Stimulated activated naive CD8-positive, alpha-beta T cell treated with anti-CD3 and anti-CD28 coated beads, Interleukin-15, amount 100 ng/mL, for 72 hours (primary cell): ENCODE results near the gene GOSR1.
A peak's percentile ranks its signal among the peaks of the same experiment; 100 is the strongest.

Experiments used
- ATAC-seq: fragments of 150-1000 bp; cut with Tn5 transposase; 2 replicates; pipeline ENCODE4 v1.10.0; 2021; ENCODE audit warnings: mild to moderate bottlenecking, moderate library complexity
- DNase-seq, 2 donors: peaks; one replicate each; pipeline ENCODE4 v3.0.0; 2021 to 2022
- H3K27ac Mint-ChIP-seq, 2 donors: one replicate each; pipeline ENCODE4 v1.8.0; 2022; ENCODE audit warnings: mild to moderate bottlenecking in 2 of 2, mixed read lengths in 2 of 2, moderate library complexity in 2 of 2
- H3K27me3 Mint-ChIP-seq: one replicate; pipeline ENCODE4 v1.8.0; 2022; ENCODE audit warnings: mixed read lengths
- H3K4me1 Mint-ChIP-seq: one replicate; pipeline ENCODE4 v1.8.0; 2022; ENCODE audit warnings: mild to moderate bottlenecking, mixed read lengths
- H3K4me3 Mint-ChIP-seq, 2 donors: one replicate each; pipeline ENCODE4 v1.8.0; 2022; ENCODE audit warnings: mild to moderate bottlenecking in 2 of 2, mixed read lengths in 2 of 2, moderate library complexity in 1 of 2
- H3K9me3 Mint-ChIP-seq, 2 donors: one replicate each; pipeline ENCODE4 v1.8.0; 2022; ENCODE audit warnings: mixed read lengths in 2 of 2

GOSR1 gene

GRCh38 chr17:30476726-30477082 lies 504 bp upstream of the GOSR1 start:
- H3K27ac Mint-ChIP-seq: peak overlapping the region; percentile 99 to 100
- H3K4me1 Mint-ChIP-seq: peaks cover 46% of the 10 kb centered on the region
- peaks cover 0 to 5% of the 10 kb centered on the region in 2 donors for H3K9me3 Mint-ChIP-seq
- peak overlapping the region; percentile 95 to 99 for H3K4me3 Mint-ChIP-seq
- no peaks in the 10 kb centered on the region for H3K27me3 Mint-ChIP-seq
- ATAC-seq: peak; percentile 37
- DNase-seq: no peak

GRCh38 chr17:30477774-30478115 lies 537 bp downstream of the GOSR1 start:
- ATAC-seq: peak; percentile 59

GRCh38 chr17:30482555-30482954 lies 5.3 kb downstream of the GOSR1 start:
- peaks cover 26% of the 10 kb centered on the region for H3K4me1 Mint-ChIP-seq
- no peak for DNase-seq
- H3K27me3 Mint-ChIP-seq: no peaks in the 10 kb centered on the region
- no peak overlapping the region for H3K4me3 Mint-ChIP-seq
- H3K9me3 Mint-ChIP-seq: no peaks in the 10 kb centered on the region
- ATAC-seq: no peak
- H3K27ac Mint-ChIP-seq: peak overlapping the region in 1 of 2 donors; percentile 34

More at GRCh38 chr17:30477774-30478115, 537 bp downstream of the GOSR1 start:
- Mint-ChIP-seq H3K9me3 (peaks cover 0 to 5% of the 10 kb centered on the region in 2 donors), H3K4me1 (peaks cover 46% of the 10 kb centered on the region), H3K27me3 (no peaks in the 10 kb centered on the region), H3K4me3 (peak overlapping the region; percentile 95 to 99), H3K27ac (peak overlapping the region; percentile 99 to 100)
- no peak for DNase-seq

GRCh38 chr17:30483159-30483558 lies 6.0 kb downstream of the GOSR1 start:
- DNase-seq (no peak), ATAC-seq (no peak)
- no peaks in the 10 kb centered on the region for H3K27me3 Mint-ChIP-seq
- peaks cover 21% of the 10 kb centered on the region for H3K4me1 Mint-ChIP-seq
- H3K9me3 Mint-ChIP-seq: no peaks in the 10 kb centered on the region
- peak overlapping the region in 1 of 2 donors; percentile 34 for H3K27ac Mint-ChIP-seq
- H3K4me3 Mint-ChIP-seq: no peak overlapping the region

- Mint-ChIP-seq H3K27me3 (no peaks in the 10 kb centered on the region), H3K27ac (no peak overlapping the region), H3K4me3 (no peak overlapping the region), H3K9me3 (no peaks in the 10 kb centered on the region), H3K4me1 (no peaks in the 10 kb centered on the region)
- DNase-seq: no peak
- ATAC-seq: no peak
Measured at GRCh38 chr17:30493780-30494179, 16.6 kb downstream of the GOSR1 start.

GRCh38 chr17:30495586-30495985 lies 18.4 kb downstream of the GOSR1 start:
- no peaks in the 10 kb centered on the region for H3K27me3 Mint-ChIP-seq
- no peak overlapping the region for H3K27ac Mint-ChIP-seq
- DNase-seq (no peak), ATAC-seq (no peak)
- H3K4me3 Mint-ChIP-seq: no peak overlapping the region
- peaks cover 10% of the 10 kb centered on the region for H3K4me1 Mint-ChIP-seq
- no peaks in the 10 kb centered on the region for H3K9me3 Mint-ChIP-seq

GRCh38 chr17:30503558-30503957 lies 26.4 kb downstream of the GOSR1 start:
- H3K4me1 Mint-ChIP-seq: peaks cover 23% of the 10 kb centered on the region
- DNase-seq (no peak), ATAC-seq (no peak)
- H3K4me3 Mint-ChIP-seq: no peak overlapping the region
- H3K27me3 Mint-ChIP-seq: no peaks in the 10 kb centered on the region
- H3K9me3 Mint-ChIP-seq: no peaks in the 10 kb centered on the region
- H3K27ac Mint-ChIP-seq: no peak overlapping the region

- ATAC-seq: no peak
- peaks cover 13% of the 10 kb centered on the region for H3K4me1 Mint-ChIP-seq
- H3K4me3 Mint-ChIP-seq: no peak overlapping the region
- no peak for DNase-seq
- no peak overlapping the region for H3K27ac Mint-ChIP-seq
- no peaks in the 10 kb centered on the region for H3K27me3 Mint-ChIP-seq
- no peaks in the 10 kb centered on the region for H3K9me3 Mint-ChIP-seq
Measured at GRCh38 chr17:30505868-30506417, 28.7 kb downstream of the GOSR1 start.

GRCh38 chr17:30506481-30506880 lies 29.3 kb downstream of the GOSR1 start:
- ATAC-seq (no peak), DNase-seq (no peak)
- no peaks in the 10 kb centered on the region for H3K9me3 Mint-ChIP-seq
- H3K4me1 Mint-ChIP-seq: peaks cover 13% of the 10 kb centered on the region
- H3K27ac Mint-ChIP-seq: no peak overlapping the region
- no peaks in the 10 kb centered on the region for H3K27me3 Mint-ChIP-seq
- H3K4me3 Mint-ChIP-seq: no peak overlapping the region

- peaks cover 5% of the 10 kb centered on the region for H3K4me1 Mint-ChIP-seq
- H3K4me3 Mint-ChIP-seq: no peak overlapping the region
- DNase-seq (no peak), ATAC-seq (no peak)
- no peaks in the 10 kb centered on the region for H3K27me3 Mint-ChIP-seq
- H3K27ac Mint-ChIP-seq: no peak overlapping the region
- no peaks in the 10 kb centered on the region for H3K9me3 Mint-ChIP-seq
Measured at GRCh38 chr17:30513346-30513745, 36.1 kb downstream of the GOSR1 start.

- H3K27ac Mint-ChIP-seq: no peak overlapping the region
- H3K4me1 Mint-ChIP-seq: peaks cover 10% of the 10 kb centered on the region
- ATAC-seq (no peak), DNase-seq (no peak)
- H3K27me3 Mint-ChIP-seq: no peaks in the 10 kb centered on the region
- H3K9me3 Mint-ChIP-seq: no peaks in the 10 kb centered on the region
- no peak overlapping the region for H3K4me3 Mint-ChIP-seq
Measured at GRCh38 chr17:30514895-30515596, 37.8 kb downstream of the GOSR1 start.

- no peak for ATAC-seq
- Mint-ChIP-seq H3K27ac (peak overlapping the region in 1 of 2 donors; percentile 19), H3K4me3 (no peak overlapping the region), H3K27me3 (no peaks in the 10 kb centered on the region), H3K4me1 (peaks cover 9% of the 10 kb centered on the region), H3K9me3 (no peaks in the 10 kb centered on the region)
- DNase-seq: no peak
Measured at GRCh38 chr17:30517786-30518185, 40.6 kb downstream of the GOSR1 start.

GRCh38 chr17:30519166-30519565 lies 42.0 kb downstream of the GOSR1 start:
- Mint-ChIP-seq H3K4me3 (no peak overlapping the region), H3K4me1 (peaks cover 9% of the 10 kb centered on the region), H3K9me3 (no peaks in the 10 kb centered on the region), H3K27me3 (no peaks in the 10 kb centered on the region), H3K27ac (no peak overlapping the region)
- ATAC-seq: no peak
- DNase-seq: no peak

- H3K27ac Mint-ChIP-seq: no peak overlapping the region
- DNase-seq (no peak), ATAC-seq (no peak)
Measured at GRCh38 chr17:30519707-30520106, 42.5 kb downstream of the GOSR1 start.

GRCh38 chr17:30520436-30520835 lies 43.2 kb downstream of the GOSR1 start:
- no peaks in the 10 kb centered on the region for H3K9me3 Mint-ChIP-seq
- ATAC-seq (no peak), DNase-seq (no peak)
- peak overlapping the region in 1 of 2 donors; percentile 52 for H3K27ac Mint-ChIP-seq
- H3K4me3 Mint-ChIP-seq: no peak overlapping the region
- H3K4me1 Mint-ChIP-seq: peaks cover 9% of the 10 kb centered on the region
- no peaks in the 10 kb centered on the region for H3K27me3 Mint-ChIP-seq

More at GRCh38 chr17:30519707-30520106, 42.5 kb downstream of the GOSR1 start:
- H3K9me3 Mint-ChIP-seq: no peaks in the 10 kb centered on the region
- no peak overlapping the region for H3K4me3 Mint-ChIP-seq
- H3K4me1 Mint-ChIP-seq: peaks cover 9% of the 10 kb centered on the region
- H3K27me3 Mint-ChIP-seq: no peaks in the 10 kb centered on the region

GRCh38 chr17:30520882-30521281 lies 43.7 kb downstream of the GOSR1 start:
- Mint-ChIP-seq H3K27ac (peak overlapping the region in 1 of 2 donors; percentile 31), H3K4me1 (peaks cover 9% of the 10 kb centered on the region), H3K27me3 (no peaks in the 10 kb centered on the region), H3K4me3 (no peak overlapping the region), H3K9me3 (no peaks in the 10 kb centered on the region)
- ATAC-seq (no peak), DNase-seq (no peak)

GRCh38 chr17:30521766-30522165 lies 44.6 kb downstream of the GOSR1 start:
- no peaks in the 10 kb centered on the region for H3K27me3 Mint-ChIP-seq
- no peak overlapping the region for H3K27ac Mint-ChIP-seq
- ATAC-seq (no peak), DNase-seq (no peak)
- H3K4me1 Mint-ChIP-seq: peaks cover 9% of the 10 kb centered on the region
- H3K9me3 Mint-ChIP-seq: no peaks in the 10 kb centered on the region
- no peak overlapping the region for H3K4me3 Mint-ChIP-seq
